GM19043 (cell line): ENCODE measurements around the gene LDLRAD2.

Experiments used
- ATAC-seq: cut with Tn5 transposase; IDR thresholded peaks from one replicate; pipeline ENCODE4 v1.9.1; 2021; ENCODE audit warnings: low read depth; ENCODE audit not compliant: unreplicated experiment

The LDLRAD2 gene

GRCh38 chr1:21857840-21858670 lies 46.0 kb downstream of the LDLRAD2 start:
- ATAC-seq, result no peak

GRCh38 chr1:21859669-21860179 lies 47.7 kb downstream of the LDLRAD2 start:
- ATAC-seq, result no peak

- ATAC-seq, result no peak
These were observed 48.9 kb downstream of the LDLRAD2 start for GRCh38 chr1:21860971-21861370.

- ATAC-seq, result no peak
These were observed 49.8 kb downstream of the LDLRAD2 start for GRCh38 chr1:21861602-21862429.

- no peak for ATAC-seq
These were observed 51.9 kb downstream of the LDLRAD2 start for GRCh38 chr1:21863981-21864380.

- ATAC-seq, result no peak
These were observed 52.7 kb downstream of the LDLRAD2 start for GRCh38 chr1:21864730-21865129.

- no peak for ATAC-seq
These were observed 53.5 kb downstream of the LDLRAD2 start for GRCh38 chr1:21865609-21865942.

GRCh38 chr1:21865943-21866706 lies 54.1 kb downstream of the LDLRAD2 start:
- peak; percentile 87 for ATAC-seq

GRCh38 chr1:21866707-21867043 lies 54.6 kb downstream of the LDLRAD2 start:
- ATAC-seq, result no peak

GRCh38 chr1:21867451-21867996 lies 55.5 kb downstream of the LDLRAD2 start:
- no peak for ATAC-seq

- no peak for ATAC-seq
These were observed 56.4 kb downstream of the LDLRAD2 start for GRCh38 chr1:21868482-21868881.

GRCh38 chr1:21868941-21869454 lies 56.9 kb downstream of the LDLRAD2 start:
- no peak for ATAC-seq

- ATAC-seq, result no peak
These were observed 57.6 kb downstream of the LDLRAD2 start for GRCh38 chr1:21869620-21870121.

GRCh38 chr1:21870611-21871010 lies 58.5 kb downstream of the LDLRAD2 start:
- ATAC-seq, result no peak

- ATAC-seq, result no peak
These were observed 59.9 kb downstream of the LDLRAD2 start for GRCh38 chr1:21871943-21872342.

- no peak for ATAC-seq
These were observed 60.5 kb downstream of the LDLRAD2 start for GRCh38 chr1:21872445-21873079.

GRCh38 chr1:21873174-21873573 lies 61.1 kb downstream of the LDLRAD2 start:
- ATAC-seq, result no peak

- no peak for ATAC-seq
These were observed 61.7 kb downstream of the LDLRAD2 start for GRCh38 chr1:21873761-21874160.

- no peak for ATAC-seq
These were observed 62.3 kb downstream of the LDLRAD2 start for GRCh38 chr1:21874328-21874727.
